HG03095 (cell line): ENCODE results near the gene IL6R.

Experiments used
- ATAC-seq: cut with Tn5 transposase; IDR thresholded peaks from one replicate; pipeline ENCODE4 v1.9.1; 2021; ENCODE audit warnings: moderate library complexity; ENCODE audit not compliant: unreplicated experiment

The IL6R gene

DNA sequence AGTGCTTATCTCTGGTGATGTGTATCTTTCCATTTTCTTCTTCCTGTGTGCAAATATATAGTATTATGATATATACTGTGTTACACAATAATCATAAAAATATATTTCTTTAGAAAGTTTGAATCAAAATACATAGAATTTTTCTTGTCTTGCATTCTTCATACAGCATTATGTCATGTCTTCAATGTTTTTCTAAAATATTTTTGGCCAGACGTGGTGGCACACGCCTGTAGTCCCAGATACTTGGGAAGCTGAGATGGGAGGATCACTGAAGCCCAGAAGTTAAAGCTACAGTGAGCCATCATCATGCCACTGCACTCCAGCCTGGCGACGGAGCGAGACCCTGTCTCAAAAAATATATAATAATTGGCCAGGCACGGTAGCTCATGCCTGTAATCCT, 41.6 kb downstream of the IL6R start:
- no peak for ATAC-seq

DNA sequence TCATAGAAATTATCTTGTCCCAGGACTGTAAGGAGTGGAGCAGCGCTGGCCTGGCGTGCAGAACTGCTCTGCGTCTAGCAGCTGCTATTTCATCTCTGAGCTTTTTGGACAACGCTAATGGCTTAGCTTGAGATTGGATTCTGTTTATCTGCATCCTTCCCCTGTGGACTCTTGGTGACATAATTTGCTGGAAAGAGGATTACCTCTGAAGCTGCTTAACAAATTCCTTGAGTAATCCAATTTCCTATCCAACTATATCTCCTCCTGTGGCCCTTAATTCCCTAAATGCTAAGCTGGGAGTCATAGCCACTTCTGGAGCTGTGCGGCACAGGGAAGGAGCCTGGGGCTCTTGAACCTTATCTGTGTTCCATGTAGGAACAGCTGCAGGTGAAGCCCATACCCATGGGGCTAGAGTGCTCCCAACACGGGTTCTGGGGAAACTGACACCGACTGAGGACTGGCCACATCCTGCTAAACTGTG, 43.2 kb downstream of the IL6R start:
- no peak for ATAC-seq

DNA sequence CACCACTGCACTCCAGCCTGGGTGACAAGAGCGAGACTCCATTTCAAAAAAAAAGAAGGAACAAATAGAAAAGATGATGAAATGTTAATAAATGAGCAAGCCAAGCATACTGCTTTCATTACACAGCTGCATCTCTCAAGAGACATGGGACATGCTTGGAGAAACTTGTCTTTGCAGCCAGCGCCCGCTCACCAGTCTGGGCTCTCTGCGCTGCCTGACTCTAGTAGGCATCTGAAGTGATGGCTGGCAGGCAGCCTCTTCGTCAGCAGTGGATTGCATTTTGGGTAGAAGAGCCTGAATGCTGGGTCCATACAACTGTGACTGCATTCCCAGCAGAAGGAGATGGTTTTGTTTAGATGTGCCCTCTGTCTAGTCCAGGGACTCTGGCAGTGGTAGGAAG, 48.0 kb downstream of the IL6R start:
- ATAC-seq, result no peak

DNA sequence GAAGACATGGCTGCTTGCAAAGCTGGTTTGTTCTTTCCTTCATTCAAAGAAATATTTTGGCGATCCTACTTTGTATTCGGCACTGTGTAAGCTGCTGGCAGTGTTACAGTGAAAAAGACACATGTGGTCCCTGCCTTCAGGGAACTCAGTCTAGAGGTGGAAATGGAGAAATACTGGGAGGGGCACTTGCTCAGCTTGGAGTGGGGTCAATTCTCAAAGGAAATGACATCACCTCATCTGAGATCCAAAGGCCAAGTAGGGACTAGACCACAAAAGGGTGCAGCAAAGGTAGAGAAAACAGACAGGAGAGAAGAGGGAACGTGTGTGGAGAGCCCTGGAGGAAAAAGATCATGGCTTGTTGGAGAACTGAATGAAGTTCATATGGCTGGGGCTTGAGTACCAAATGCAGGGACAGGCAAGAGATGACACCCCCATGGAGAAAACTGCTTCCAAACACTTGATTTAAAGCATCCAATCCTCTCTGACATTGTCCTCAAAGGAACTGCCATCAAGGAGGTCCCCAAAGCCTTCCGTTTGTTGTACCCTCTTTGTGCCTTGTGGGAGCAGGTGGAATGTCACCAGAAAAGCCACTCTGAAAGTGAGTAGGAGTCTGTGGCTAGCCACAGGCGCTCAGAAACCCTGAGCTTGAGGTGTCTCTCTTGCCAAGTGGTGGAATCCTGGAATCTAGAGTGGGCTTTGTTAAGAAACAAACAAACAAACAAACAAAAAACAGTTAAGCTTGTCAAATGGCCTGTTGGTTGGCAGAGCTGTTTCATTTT, 48.6 kb downstream of the IL6R start:
- ATAC-seq, result no peak

DNA sequence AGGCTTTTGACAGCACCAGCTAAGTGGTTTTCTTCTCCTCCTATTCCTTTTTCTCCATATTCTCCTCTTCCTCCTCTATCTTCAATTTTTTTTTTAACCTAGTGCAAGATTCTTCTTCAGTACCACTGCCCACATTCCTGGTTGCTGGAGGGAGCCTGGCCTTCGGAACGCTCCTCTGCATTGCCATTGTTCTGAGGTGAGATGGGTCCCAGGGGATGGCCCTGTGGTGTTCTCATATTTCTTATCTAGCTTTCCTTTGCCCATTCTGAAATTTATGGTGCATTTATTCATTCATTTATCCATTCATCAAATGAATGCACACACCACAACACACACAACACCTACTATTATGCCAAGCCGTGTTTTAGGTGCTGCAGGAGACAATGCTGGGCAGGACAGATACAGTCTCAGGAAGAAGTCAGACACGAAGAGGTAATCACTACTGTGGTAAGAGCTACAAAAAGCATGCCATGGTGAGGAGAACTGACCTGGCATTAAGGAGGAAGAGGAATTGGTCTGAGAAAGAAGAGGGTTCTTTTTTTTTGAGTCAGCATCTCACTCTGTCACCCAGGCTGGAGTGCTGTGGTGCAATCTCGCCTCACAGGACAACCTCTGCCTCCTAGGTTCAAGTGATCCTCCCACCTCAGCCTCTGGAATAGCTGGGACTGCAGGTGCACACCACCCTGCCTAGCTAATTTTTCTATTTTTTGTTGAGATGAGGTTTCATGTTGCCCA, 49.4 kb downstream of the IL6R start:
- ATAC-seq, result no peak

DNA sequence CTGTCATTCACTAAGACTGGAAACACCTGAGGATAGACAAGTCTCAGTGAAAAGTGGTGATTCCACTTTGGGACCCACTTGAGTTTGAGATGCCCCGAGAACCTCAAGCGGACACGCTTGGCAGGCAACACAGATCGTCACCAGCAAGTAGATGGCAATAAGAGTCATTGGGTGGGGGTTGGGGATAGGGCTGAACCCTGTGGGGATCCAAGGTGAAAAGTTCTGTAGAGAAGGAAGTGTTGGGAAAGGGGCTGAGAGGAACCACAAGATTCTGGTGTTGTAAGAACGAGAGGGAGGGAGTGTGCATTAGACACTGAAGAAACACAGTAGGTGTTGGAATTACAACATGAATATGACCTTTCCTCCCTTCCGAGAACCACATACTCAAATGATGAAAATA, 51.5 kb downstream of the IL6R start:
- no peak for ATAC-seq

DNA sequence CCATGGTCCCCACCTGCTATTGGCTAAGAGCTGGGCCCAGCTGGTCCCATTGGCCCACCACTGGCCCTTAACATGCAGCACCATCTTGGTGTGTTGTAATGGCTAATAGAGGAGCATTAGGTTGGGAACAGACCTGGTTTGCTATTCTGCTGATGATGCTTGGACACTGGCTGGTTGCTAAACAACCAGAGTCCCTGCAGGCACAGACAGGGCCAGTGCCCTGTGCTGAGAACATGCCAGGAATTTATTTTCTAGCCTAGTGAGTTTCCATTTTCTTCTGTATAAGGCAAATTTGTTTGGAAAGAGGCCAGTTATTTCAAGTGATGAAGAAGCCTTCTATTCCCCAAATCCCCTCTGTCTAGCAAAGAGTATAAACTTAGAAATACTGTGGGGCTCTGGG, 53.9 kb downstream of the IL6R start:
- ATAC-seq, result no peak

DNA sequence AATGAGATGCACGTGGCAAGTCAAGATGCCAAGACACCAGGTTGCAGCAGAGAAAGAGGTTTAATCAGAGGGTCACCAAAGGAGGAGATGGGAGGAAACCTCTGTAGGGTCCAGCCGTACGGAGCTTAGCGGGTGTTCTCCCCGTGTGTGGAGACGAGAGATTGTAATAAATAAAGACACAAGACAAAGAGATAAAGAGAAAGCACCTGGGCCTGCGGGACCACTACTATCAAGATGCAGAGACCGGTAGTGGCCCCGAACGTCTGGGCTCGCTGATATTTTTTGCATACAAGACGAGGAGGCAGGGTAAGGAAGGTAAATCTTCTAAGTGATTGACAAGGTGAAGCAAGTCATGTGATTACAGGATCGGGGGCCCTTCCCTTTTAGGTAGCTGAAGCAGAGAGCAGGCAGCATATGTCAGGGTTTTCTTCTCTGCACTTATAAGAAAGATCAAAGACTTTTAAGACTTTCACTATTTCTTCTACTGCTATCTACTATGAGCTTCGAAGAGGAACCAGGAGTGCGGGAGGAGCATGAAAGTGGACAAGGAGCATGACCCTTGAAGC, 55.6 kb downstream of the IL6R start:
- no peak for ATAC-seq

DNA sequence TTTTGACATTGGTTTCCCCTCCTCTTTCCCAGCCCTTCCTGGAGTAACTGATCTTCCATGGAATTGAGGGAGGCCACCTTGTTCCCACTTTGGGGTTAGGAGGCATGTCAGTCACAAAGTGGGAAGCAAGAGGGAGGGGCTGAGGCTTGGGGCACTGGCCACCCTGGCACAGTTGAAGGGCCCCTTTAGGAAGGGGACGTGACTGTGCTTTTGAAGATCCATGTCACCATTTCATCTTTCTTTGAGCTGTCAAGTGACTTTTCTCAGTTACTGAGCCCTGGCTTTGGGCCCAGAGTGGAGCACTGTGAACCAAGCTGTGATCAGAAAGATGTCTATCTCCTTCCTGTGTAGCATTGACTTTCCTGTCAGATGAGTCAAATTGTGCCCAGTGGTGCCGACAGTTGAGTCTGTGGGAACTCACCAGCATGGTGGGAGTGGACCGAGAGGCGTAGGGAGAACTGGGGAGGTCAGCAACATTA, 58.4 kb downstream of the IL6R start:
- ATAC-seq, result no peak

DNA sequence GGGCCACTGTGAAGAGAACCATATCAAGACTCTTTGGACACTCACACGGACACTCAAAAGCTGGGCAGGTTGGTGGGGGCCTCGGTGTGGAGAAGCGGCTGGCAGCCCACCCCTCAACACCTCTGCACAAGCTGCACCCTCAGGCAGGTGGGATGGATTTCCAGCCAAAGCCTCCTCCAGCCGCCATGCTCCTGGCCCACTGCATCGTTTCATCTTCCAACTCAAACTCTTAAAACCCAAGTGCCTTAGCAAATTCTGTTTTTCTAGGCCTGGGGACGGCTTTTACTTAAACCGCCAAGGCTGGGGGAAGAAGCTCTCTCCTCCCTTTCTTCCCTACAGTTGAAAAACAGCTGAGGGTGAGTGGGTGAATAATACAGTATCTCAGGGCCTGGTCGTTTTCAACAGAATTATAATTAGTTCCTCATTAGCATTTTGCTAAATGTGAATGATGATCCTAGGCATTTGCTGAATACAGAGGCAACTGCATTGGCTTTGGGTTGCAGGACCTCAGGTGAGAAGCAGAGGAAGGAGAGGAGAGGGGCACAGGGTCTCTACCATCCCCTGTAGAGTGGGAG, 60.6 kb downstream of the IL6R start:
- no peak for ATAC-seq

DNA sequence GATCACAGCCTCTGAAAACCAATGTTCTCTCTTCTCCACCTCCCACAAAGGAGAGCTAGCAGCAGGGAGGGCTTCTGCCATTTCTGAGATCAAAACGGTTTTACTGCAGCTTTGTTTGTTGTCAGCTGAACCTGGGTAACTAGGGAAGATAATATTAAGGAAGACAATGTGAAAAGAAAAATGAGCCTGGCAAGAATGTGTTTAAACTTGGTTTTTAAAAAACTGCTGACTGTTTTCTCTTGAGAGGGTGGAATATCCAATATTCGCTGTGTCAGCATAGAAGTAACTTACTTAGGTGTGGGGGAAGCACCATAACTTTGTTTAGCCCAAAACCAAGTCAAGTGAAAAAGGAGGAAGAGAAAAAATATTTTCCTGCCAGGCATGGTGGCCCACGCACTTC, 61.1 kb downstream of the IL6R start:
- ATAC-seq, result no peak

DNA sequence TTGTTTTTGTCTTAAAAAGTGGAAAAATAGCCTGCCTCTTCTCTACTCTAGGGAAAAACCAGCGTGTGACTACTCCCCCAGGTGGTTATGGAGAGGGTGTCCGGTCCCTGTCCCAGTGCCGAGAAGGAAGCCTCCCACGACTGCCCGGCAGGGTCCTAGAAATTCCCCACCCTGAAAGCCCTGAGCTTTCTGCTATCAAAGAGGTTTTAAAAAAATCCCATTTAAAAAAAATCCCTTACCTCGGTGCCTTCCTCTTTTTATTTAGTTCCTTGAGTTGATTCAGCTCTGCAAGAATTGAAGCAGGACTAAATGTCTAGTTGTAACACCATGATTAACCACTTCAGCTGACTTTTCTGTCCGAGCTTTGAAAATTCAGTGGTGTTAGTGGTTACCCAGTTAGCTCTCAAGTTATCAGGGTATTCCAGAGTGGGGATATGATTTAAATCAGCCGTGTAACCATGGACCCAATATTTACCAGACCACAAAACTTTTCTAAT, 61.8 kb downstream of the IL6R start:
- ATAC-seq, result no peak

DNA sequence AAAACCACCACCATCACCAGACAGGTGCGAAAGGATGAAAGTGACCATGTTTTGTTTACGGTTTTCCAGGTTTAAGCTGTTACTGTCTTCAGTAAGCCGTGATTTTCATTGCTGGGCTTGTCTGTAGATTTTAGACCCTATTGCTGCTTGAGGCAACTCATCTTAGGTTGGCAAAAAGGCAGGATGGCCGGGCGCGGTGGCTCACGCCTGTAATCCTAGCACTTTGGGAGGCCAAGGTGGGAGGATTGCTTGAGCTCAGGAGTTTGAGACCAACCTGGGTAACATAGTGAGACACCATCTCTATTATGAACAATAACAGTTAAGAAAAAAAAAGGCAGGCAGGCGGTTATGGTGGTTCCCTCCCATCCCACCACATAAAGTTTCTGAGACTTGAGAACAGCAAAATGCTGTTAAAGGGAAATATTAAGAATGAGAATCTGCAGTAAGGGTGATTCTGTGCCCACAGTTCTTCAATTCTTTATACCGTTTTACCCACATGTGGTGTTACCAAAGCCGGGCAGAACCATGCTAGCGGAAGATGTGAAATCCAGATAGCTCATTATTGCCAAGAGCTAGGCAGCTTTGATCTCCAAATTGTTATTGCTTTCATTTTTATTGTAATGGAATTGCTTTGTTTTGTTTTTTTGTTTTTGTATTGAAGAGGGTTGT, 62.4 kb downstream of the IL6R start:
- no peak for ATAC-seq

DNA sequence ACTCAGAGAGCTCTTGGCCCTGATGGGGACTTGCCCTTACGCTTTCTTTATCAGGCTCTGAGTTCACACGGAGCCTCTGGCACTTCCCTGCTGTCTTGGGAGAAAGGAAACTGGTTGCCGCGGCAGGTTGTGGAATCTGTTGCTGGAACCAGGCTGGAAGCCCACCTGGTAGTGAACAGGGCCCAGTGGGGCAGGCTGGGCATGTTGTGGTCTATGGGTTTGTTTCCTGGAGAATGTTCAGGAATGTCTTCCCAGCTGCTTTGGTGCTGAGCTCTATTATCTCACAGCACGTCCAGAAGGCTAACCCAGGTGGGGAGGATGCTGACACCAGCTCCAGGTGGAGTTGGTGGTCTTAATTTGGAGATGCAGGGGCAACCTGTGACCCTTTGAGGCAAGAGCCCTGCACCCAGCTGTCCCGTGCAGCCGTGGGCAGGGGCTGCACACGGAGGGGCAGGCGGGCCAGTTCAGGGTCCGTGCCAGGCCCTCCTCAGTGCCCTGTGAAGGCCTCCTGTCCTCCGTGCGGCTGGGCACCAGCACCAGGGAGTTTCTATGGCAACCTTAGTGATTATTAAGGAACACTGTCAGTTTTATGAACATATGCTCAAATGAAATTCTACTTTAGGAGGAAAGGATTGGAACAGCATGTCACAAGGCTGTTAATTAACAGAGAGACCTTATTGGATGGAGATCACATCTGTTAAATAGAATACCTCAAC, 63.5 kb downstream of the IL6R start:
- ATAC-seq, result no peak

DNA sequence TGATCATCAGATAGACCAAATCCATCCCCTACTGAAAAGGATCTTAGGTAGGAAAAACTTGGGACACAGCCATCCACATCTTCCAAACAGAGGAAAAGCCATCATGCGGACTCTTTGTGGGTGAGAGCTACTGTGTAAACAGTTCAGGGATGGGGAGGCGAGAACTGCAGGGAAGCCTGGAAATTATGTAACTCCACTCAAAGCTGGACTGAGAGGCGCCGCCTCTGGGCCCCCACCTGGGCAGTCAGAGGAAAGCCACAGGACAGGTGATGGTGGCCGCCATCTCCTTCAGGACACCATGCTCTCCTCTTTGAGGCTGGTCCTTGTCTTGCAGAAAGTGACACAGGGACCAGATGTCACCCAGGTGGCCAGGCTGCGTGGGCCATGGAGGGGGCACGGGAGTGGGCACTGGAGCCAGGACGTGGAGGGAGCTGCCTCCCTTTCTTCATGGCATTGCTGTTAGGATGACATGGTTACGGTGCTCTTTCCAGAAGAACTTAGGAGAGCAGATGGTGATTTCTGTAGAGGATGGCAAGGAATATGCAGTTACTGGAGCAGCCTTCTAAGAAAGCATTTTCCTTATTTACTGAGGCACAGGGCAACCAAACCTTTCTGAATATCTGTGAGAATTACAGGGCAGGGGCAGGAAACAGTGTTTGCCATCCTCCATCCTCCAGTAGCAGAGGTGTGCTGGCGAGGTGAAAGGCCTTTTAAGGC, 64.9 kb downstream of the IL6R start:
- no peak for ATAC-seq

DNA sequence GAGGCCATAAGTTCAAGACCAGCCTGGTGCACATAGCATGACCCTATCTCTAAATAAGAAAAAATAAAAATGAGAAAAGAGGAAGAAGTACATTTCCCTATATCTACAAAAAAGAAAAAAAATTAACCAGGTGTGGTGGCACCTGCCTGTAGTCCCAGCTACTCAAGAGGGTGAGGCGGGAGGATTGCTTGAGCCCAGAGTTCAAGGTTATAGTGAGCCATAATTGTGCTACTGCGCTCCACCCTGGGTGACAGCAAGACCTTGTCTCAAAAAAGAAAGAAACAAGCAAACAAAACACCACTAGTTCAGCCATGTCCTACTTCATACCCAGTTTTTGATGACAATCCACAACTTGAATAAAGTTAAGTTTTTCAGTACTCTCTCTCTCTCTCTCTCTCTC, 66.2 kb downstream of the IL6R start:
- ATAC-seq, result no peak

DNA sequence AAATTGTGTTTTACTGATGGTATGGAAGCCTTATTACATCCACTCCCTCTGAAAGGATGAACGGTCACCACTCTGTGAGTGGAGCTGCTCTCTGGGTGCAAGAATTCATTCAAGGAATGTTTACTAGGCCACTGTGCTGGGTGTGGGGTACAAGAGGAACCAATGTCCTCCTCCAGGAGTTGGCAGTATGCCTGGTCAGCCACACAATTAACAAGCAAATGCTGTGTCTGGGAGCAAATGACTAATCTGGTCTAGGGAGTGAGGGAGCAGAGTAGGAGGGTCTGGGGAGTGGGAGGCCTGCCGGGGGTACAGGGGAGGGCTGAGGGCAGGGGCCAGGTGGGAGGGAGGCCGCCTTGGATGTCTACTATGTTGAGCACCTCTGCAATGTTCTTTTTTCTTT, 69.7 kb downstream of the IL6R start:
- ATAC-seq, result no peak

DNA sequence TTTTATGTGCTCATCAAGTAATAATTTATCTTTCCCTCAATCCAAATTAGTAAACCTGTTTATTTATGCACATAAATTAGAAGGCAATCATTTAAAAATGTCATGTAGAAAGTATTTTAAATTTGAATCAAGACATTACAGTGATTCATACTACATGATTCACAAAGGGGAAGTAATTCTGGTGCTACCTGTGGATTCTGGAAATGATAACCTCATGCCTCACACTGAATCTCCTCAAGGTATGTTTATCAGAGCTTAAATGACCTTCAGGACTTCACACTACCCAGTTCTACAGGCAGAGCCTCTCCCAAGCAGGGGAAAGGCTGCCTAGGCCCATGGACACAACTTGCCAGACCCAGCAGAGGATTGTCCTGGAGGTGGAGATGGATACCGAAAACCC, 71.6 kb downstream of the IL6R start:
- ATAC-seq, result no peak

DNA sequence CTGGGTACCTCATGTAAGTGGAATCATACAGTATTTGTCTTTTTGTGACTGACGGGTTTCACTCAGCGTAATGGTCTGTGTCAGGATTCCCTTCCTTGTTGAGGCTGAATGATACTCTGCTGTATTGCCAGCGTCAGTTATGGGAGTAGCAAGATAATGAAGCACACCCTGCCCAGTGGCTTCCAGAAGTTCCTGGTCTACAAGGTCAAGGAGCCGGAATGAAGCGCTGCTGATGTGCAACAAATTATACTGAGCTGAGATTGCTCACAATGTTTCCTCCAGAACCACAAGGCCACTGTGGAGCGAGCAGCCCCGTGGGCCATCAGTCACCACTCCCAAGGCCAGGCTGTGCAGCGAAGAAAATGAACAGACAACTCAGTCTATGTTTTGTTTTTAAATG, 72.9 kb downstream of the IL6R start:
- no peak for ATAC-seq

DNA sequence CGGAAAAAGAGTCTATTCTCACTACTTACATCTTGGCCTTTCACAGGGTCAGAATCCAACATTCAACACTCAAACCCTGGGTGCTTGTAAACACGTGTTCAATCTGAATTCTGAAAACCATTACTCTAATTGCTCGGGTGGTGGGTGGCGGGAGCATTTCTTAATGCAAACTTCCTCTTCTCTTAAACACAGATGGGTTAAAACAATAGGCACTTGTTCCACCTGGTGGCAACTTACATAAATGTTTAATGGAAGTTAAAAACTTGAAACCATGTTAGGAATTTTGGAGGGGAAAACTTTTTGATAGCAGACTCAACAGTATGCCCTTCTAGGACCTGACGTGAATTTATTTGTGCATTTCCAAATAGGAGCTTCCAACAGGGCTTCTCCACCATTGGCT, 73.5 kb downstream of the IL6R start:
- no peak for ATAC-seq
